NCI-H524 (cell line): ENCODE data around the gene ACKR2.

Experiments
- DNase-seq, 2 experiments: peaks; one replicate each; lab custom pipeline; 2025; lab: John Stamatoyannopoulos, UW

Gene ACKR2

GRCh38 chr3:42809202-42809601, at the start of gene ACKR2:
Gene ACKR2, plus strand, starts transcription at chr3:42809445. Its CDS starts 55,058 bp downstream, at chr3:42864503.
- DNase-seq, result no peak

GRCh38 chr3:42762046-42762724, 47.1 kb upstream of the ACKR2 start:
- no peak for DNase-seq

GRCh38 chr3:42763021-42763420, 46.2 kb upstream of the ACKR2 start:
- no peak for DNase-seq

GRCh38 chr3:42764115-42764514, 45.1 kb upstream of the ACKR2 start:
- DNase-seq, result no peak

- no peak for DNase-seq
Observed at GRCh38 chr3:42764561-42765295, 44.5 kb upstream of the ACKR2 start.

GRCh38 chr3:42769477-42770131, 39.6 kb upstream of the ACKR2 start:
- no peak for DNase-seq

- DNase-seq, result no peak
Observed at GRCh38 chr3:42771271-42771670, 38.0 kb upstream of the ACKR2 start.

- peak; percentile 79 to 85 for DNase-seq
Observed at GRCh38 chr3:42772670-42773408, 36.4 kb upstream of the ACKR2 start, which contains the start of gene CCDC13. Gene CCDC13, minus strand, starts transcription at chr3:42773253. Its CDS starts 14,908 bp downstream, at chr3:42758345.

GRCh38 chr3:42773409-42773751, 35.9 kb upstream of the ACKR2 start:
- no peak for DNase-seq

- no peak for DNase-seq
Observed at GRCh38 chr3:42778644-42779043, 30.6 kb upstream of the ACKR2 start.

- DNase-seq, result no peak
Observed at GRCh38 chr3:42780398-42780797, 28.8 kb upstream of the ACKR2 start.

- DNase-seq, result peak; percentile 39 to 81
Observed at GRCh38 chr3:42780892-42781700, 28.1 kb upstream of the ACKR2 start.

- DNase-seq, result no peak
Observed at GRCh38 chr3:42786212-42786611, 23.0 kb upstream of the ACKR2 start.

- DNase-seq, result no peak
Observed at GRCh38 chr3:42786631-42787030, 22.6 kb upstream of the ACKR2 start.

- DNase-seq, result no peak
Observed at GRCh38 chr3:42790714-42791229, 18.5 kb upstream of the ACKR2 start.

GRCh38 chr3:42795621-42796181, 13.5 kb upstream of the ACKR2 start:
- no peak for DNase-seq

- no peak for DNase-seq
Observed at GRCh38 chr3:42796332-42796885, 12.8 kb upstream of the ACKR2 start.

- DNase-seq, result no peak
Observed at GRCh38 chr3:42799376-42799775, 9.9 kb upstream of the ACKR2 start.

GRCh38 chr3:42800251-42800650, 9.0 kb upstream of the ACKR2 start:
- no peak for DNase-seq

- DNase-seq, result no peak
Observed at GRCh38 chr3:42801048-42801620, 8.1 kb upstream of the ACKR2 start.
